GM12878 (cell line): Measurements from ENCODE around the gene ITPR3. TPM values are rescaled to one million over a fixed set of nuclear protein-coding genes. Genes with fewer than 3 reads are reported as not detected.
A peak's percentile ranks its signal among the peaks of the same experiment; 100 is the strongest.

ENCODE experiments used
- ATAC-seq: fragments of 200-7000 bp; cut with Tn5 transposase; 3 replicates; pipeline ENCODE4 v1.9.1; 2020; ENCODE audit warnings: mild to moderate bottlenecking, moderate library complexity
- BruUV-seq: library from RNA; stranded (reverse); fragments of 400-500 nt; replicated peaks from 2 replicates; lab custom pipeline; 2021; lab: Mats Ljungman, UMichigan
- CTCF ChIA-PET: fragments of 300-600 bp; sonication (Branson Sonifier 250); formaldehyde crosslinking; extraction: SDS; loops from one replicate; lab custom pipeline; 2021; ENCODE audit warnings: inconsistent platforms; lab: Yijun Ruan, JAX
- POLR2A ChIA-PET: fragments of 350-600 bp; formaldehyde crosslinking; extraction: SDS; loops from one replicate; lab custom pipeline; 2021; ENCODE audit warnings: inconsistent platforms; lab: Charles Lee
- RAD21 ChIA-PET: fragments of 300-600 bp; sonication (Branson Sonifier 250); formaldehyde crosslinking; loops from one replicate; lab custom pipeline; 2023; ENCODE audit warnings: antibody characterized with exemption; ENCODE audit not compliant: unreplicated experiment; lab: Charles Lee
- SMC1A ChIA-PET: fragments of 300-600 bp; sonication (Branson Sonifier 250); formaldehyde crosslinking; loops from one replicate; lab custom pipeline; 2023; ENCODE audit not compliant: unreplicated experiment, uncharacterized antibody; lab: Charles Lee
- DNase-seq: peaks from one replicate; pipeline ENCODE4 v3.0.0-alpha.2; 2011; ENCODE audit warnings: low read depth, low spot score
- FAIRE-seq: peaks from 3 replicates; lab custom pipeline; 2011; peaks lifted over from hg19 to GRCh38; lab: Jason Lieb, UNC
- H2AFZ ChIP-seq: 2 replicates; pipeline ENCODE4 v1.6.0; 2011; ENCODE audit warnings: low read depth, low read length, control low read depth; ENCODE audit not compliant: control insufficient read depth
- H3K27ac ChIP-seq: 2 replicates; pipeline ENCODE4 v1.5.1; 2011; ENCODE audit warnings: control low read depth; ENCODE audit not compliant: control insufficient read depth, insufficient read depth
- H3K27me3 ChIP-seq, 2 experiments: replicated peaks in 1 of 2; 2 replicates each; pipeline versions ENCODE4 v1.6.0 to v1.6.1; 2011; ENCODE audit warnings: low read length in 1 of 2; ENCODE audit not compliant: control insufficient read depth in 2 of 2, insufficient read depth in 2 of 2
- H3K36me3 ChIP-seq, 2 experiments: 2 replicates each; pipeline ENCODE4 v1.5.1; 2011; ENCODE audit warnings: low read length in 1 of 2; ENCODE audit not compliant: control insufficient read depth in 2 of 2, insufficient read depth in 2 of 2
- H3K4me1 ChIP-seq: 2 replicates; pipeline ENCODE4 v1.6.1; 2011; ENCODE audit warnings: mild to moderate bottlenecking, low read length, moderate library complexity, mixed read lengths; ENCODE audit not compliant: control insufficient read depth, insufficient read depth
- H3K4me2 ChIP-seq: 2 replicates; pipeline ENCODE4 v1.6.0; 2011; ENCODE audit warnings: control low read depth; ENCODE audit not compliant: control insufficient read depth, insufficient read depth
- H3K4me3 ChIP-seq: fragments of 200-600 bp; sonication (generic); 2 replicates; pipeline ENCODE4 v1.5.1; 2016
- H3K79me2 ChIP-seq: 2 replicates; pipeline ENCODE4 v1.6.0; 2011; ENCODE audit warnings: low read length; ENCODE audit not compliant: control insufficient read depth, insufficient read depth
- H3K9ac ChIP-seq: 2 replicates; pipeline ENCODE4 v1.8.0; 2011; ENCODE audit warnings: low read length, control low read depth, mixed read lengths; ENCODE audit not compliant: control insufficient read depth, insufficient read depth
- H3K9me3 ChIP-seq: replicated peaks from 3 replicates; pipeline ENCODE4 v1.5.1; 2011; ENCODE audit warnings: mild to moderate bottlenecking, low read length; ENCODE audit not compliant: control insufficient read depth, insufficient read depth
- H4K20me1 ChIP-seq: 2 replicates; pipeline ENCODE4 v1.6.0; 2011; ENCODE audit not compliant: control insufficient read depth, insufficient read depth
- CBX5 ChIP-seq: sonication (generic); IDR thresholded peaks from 2 replicates; pipeline ENCODE4 v1.6.1; 2016; ENCODE audit warnings: low read depth, moderate library complexity, mild to moderate bottlenecking, inconsistent platforms
- CHD4 ChIP-seq: fragments of 200-600 bp; sonication (generic); IDR thresholded peaks from 2 replicates; pipeline ENCODE4 v1.6.1; 2016; ENCODE audit warnings: mild to moderate bottlenecking
- CREB1 ChIP-seq: IDR thresholded peaks from 2 replicates; pipeline ENCODE4 v1.6.1; 2012; ENCODE audit warnings: low read depth, mild to moderate bottlenecking, inconsistent platforms
- EED ChIP-seq: sonication (generic); IDR thresholded peaks from 2 replicates; pipeline ENCODE4 v1.6.1; 2016; ENCODE audit warnings: antibody characterized with exemption, low read depth
- EP300 ChIP-seq, 2 experiments: fragments of 150-350 bp in 1 of 2; IDR thresholded peaks; 2 replicates each; pipeline ENCODE4 v1.6.1; 2011 to 2012; ENCODE audit warnings: low read depth in 2 of 2, low read length in 2 of 2, borderline replicate concordance in 1 of 2, improper control_type of control experiment in 1 of 2, inconsistent platforms in 1 of 2; ENCODE audit not compliant: control insufficient read depth in 1 of 2
- HCFC1 ChIP-seq: fragments of 150-350 bp; IDR thresholded peaks from 2 replicates; pipeline ENCODE4 v1.6.1; 2014; ENCODE audit warnings: low read length
- HDAC6 ChIP-seq: fragments of 200-600 bp; sonication (generic); IDR thresholded peaks from one replicate; pipeline ENCODE4 v1.8.0; 2017; ENCODE audit warnings: antibody characterized with exemption; ENCODE audit not compliant: unreplicated experiment
- IKZF1 ChIP-seq: fragments of 450-650 bp; conservative IDR thresholded peaks from 2 replicates; pipeline ENCODE4 v1.6.1; 2017; ENCODE audit warnings: antibody characterized with exemption, mild to moderate bottlenecking
- KDM1A ChIP-seq: fragments of 200-600 bp; sonication (generic); IDR thresholded peaks from 2 replicates; pipeline ENCODE4 v1.6.1; 2016; ENCODE audit warnings: borderline replicate concordance
- KLF5 ChIP-seq: fragments of 450-650 bp; IDR thresholded peaks from 2 replicates; pipeline ENCODE4 v1.6.1; 2014; ENCODE audit warnings: mild to moderate bottlenecking; ENCODE audit not compliant: partially characterized antibody
- MEF2B ChIP-seq: fragments of 450-650 bp; IDR thresholded peaks from 2 replicates; pipeline ENCODE4 v1.6.1; 2018; ENCODE audit warnings: mild to moderate bottlenecking, moderate library complexity; ENCODE audit not compliant: partially characterized antibody, poor library complexity, severe bottlenecking
- MYB ChIP-seq: fragments of 150-350 bp; IDR thresholded peaks from 2 replicates; pipeline ENCODE4 v1.6.1; 2014; ENCODE audit warnings: mild to moderate bottlenecking, low read depth, low read length, borderline replicate concordance
- NFIC ChIP-seq: IDR thresholded peaks from 2 replicates; pipeline ENCODE4 v1.6.1; 2012; ENCODE audit warnings: low read depth, mild to moderate bottlenecking, inconsistent platforms, low read length, moderate library complexity
- POU2F2 ChIP-seq: IDR thresholded peaks from 3 replicates; pipeline ENCODE4 v1.6.1; 2011; ENCODE audit warnings: low read depth, mild to moderate bottlenecking, low read length, borderline replicate concordance
- RAD51 ChIP-seq: fragments of 450-650 bp; IDR thresholded peaks from 2 replicates; pipeline ENCODE4 v1.6.1; 2016; ENCODE audit warnings: moderate library complexity, mild to moderate bottlenecking, inconsistent platforms
- RUNX3 ChIP-seq: IDR thresholded peaks from 2 replicates; pipeline ENCODE4 v1.6.1; 2012; ENCODE audit warnings: low read length, inconsistent platforms
- SRF ChIP-seq, 2 experiments: IDR thresholded peaks; 2 replicates each; pipeline ENCODE4 v1.6.1; 2011; ENCODE audit warnings: low read depth in 2 of 2, low read length in 2 of 2, mild to moderate bottlenecking in 1 of 2, moderate library complexity in 1 of 2
- TBL1XR1 ChIP-seq: IDR thresholded peaks from 2 replicates; pipeline ENCODE4 v1.6.1; 2012; ENCODE audit warnings: low read depth, low read length, improper control_type of control experiment
- ZNF207 ChIP-seq: fragments of 450-650 bp; IDR thresholded peaks from 2 replicates; pipeline ENCODE4 v1.6.1; 2014; ENCODE audit warnings: antibody characterized with exemption, mild to moderate bottlenecking, borderline replicate concordance
- WGBS: methylation state at CpG from one replicate; pipeline ENCODE4 v1.1.6; 2016; ENCODE audit warnings: low lambda C conversion rate; ENCODE audit not compliant: insufficient replicate concordance, insufficient coverage; ENCODE audit errors: missing lambda C conversion rate; 5-methylcytosine and 5-hydroxymethylcytosine counted together
- in situ Hi-C: fragments of 300-500 bp; cut with MboI; formaldehyde crosslinking; loops from 9 replicates; pipeline ENCODE4 v1.14.3; 2018; ENCODE audit warnings: mixed read lengths
- intact Hi-C: fragments of 100-400 bp; cut with micrococcal nuclease; formaldehyde crosslinking; loops from one replicate; pipeline ENCODE4 v1.14.2; 2022; ENCODE audit not compliant: unreplicated experiment
- polyA plus RNA-seq, 11 experiments: library from polyadenylated mRNA; depleted of rRNA in 4 of 11; unstranded in 6 of 11; stranded (reverse) in 5 of 11; fragments of >200 nt; fragmentation: Nextera tagmentation in 4 of 11; fragmentation: Illumina TruSeq in 1 of 11; extraction: Ambion mirVana in 4 of 11; extraction: Trizol in 1 of 11; gene quantifications; 1 replicate in 1 of 11; 2 replicates in 10 of 11; pipeline versions ENCODE4 v1.2.1 to v1.2.3, GENCODE V29; 2011 to 2016; ENCODE audit warnings: inconsistent platforms in 2 of 11, missing spikeins in 2 of 11, low read depth in 1 of 11
- total RNA-seq, 4 experiments: library from RNA; depleted of rRNA in 3 of 4; stranded (reverse); fragments of >200 nt in 3 of 4; fragmentation: Illumina TruSeq in 1 of 4; extraction: Trizol in 1 of 4; gene quantifications; 2 replicates each; pipeline versions ENCODE4 v1.2.1 to v1.2.3, GENCODE V29; 2013 to 2021
- TF ChIP-seq, protein P1 (sequence below): fragments of 450-650 bp; IDR thresholded peaks from 2 replicates; pipeline ENCODE4 v1.6.1; 2017; ENCODE audit warnings: low read depth, mild to moderate bottlenecking, moderate library complexity
- TF ChIP-seq, protein P2 (sequence below): fragments of 450-650 bp; conservative IDR thresholded peaks from 2 replicates; pipeline ENCODE4 v1.6.1; 2017; ENCODE audit warnings: mild to moderate bottlenecking, moderate library complexity
- TF ChIP-seq, protein P3 (sequence below): fragments of 150-350 bp; IDR thresholded peaks from 2 replicates; pipeline ENCODE4 v1.6.1; 2014; ENCODE audit warnings: mild to moderate bottlenecking, low read depth, low read length

The ITPR3 gene
- total and polyA plus RNA-seq, 10 of the 15 experiments (the other 5 are each of a cell fraction or from before 2014, with no cell fraction given) = 0.32 to 34.0 (median 11.9) TPM

DNA sequence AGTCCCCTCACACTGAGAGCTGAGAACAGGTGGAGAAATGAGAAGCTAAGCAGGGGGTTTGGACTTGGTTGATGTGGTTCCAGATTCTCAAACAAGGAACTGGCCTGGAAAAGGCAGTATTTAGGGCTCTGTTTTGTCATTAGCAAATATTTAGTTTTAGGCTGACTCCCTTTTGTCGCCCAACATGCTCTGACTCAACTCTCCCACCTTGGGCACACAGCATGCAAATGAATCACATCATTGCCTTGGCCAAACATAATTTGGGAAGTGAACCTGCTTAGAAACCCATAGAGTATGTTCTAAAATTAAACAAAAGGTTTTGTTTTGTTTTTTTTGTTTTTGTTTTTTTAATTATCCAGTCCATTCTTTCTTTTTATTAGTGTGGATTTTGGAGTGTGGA is 99.9 kb downstream of the ITPR3 start:
- SMC1A ChIA-PET = interaction anchor here (0.7 to 1.1 kb wide), 2 partner anchors 10 to 135 kb away, joined by 3 to 4 read pairs; partner anchors contain the start of gene UQCC2
- Histone ChIP-seq H4K20me1 (no peaks in the 10 kb centered on the region), H2AFZ (no peak overlapping the region), H3K4me1 (peaks cover 12% of the 10 kb centered on the region), H3K4me2 (peak overlapping the region; percentile 55), H3K79me2 (no peaks in the 10 kb centered on the region), H3K36me3 (no peaks in the 10 kb centered on the region), H3K4me3 (no peak overlapping the region), H3K9ac (no peak overlapping the region), H3K27me3 (peaks cover 6 to 8% of the 10 kb centered on the region in 2 experiments; a peak in 2 of 4 replicates), H3K27ac (no peak overlapping the region), H3K9me3 (no peaks in the 10 kb centered on the region)
- RAD21 ChIA-PET = no interaction called here
- in situ Hi-C loops (no loop called here), intact Hi-C loops (no loop called here)
- 4% methylated on average over 1 of the region's 1 CpG for WGBS
- CTCF ChIA-PET = no interaction called here
- ATAC-seq (peak; percentile 47; the same call in 2 of the 3 replicates), FAIRE-seq (no peak), DNase-seq (no peak)
- POLR2A ChIA-PET = no interaction called here
- BruUV-seq = no TSS peak
- no peak for TF ChIP-seq TBL1XR1
- TF ChIP-seq NFIC = no peak
- no peak for TF ChIP-seq SRF (IDR thresholded peaks at IDR 0.05; ENCODE audit: low read depth in 2 of 2, low read length in 2 of 2)
- no peak for TF ChIP-seq HDAC6
- TF ChIP-seq CREB1 = no peak
- TF ChIP-seq IKZF1 = no peak
- TF ChIP-seq EP300 (IDR thresholded peaks at IDR 0.05; ENCODE audit: borderline replicate concordance in 1 of 2, control insufficient read depth in 1 of 2, low read depth in 2 of 2, low read length in 2 of 2) = no peak
- TF ChIP-seq POU2F2 = peak; percentile 48; the same call in 1 of the 3 replicates
- TF ChIP-seq, protein P1, sequence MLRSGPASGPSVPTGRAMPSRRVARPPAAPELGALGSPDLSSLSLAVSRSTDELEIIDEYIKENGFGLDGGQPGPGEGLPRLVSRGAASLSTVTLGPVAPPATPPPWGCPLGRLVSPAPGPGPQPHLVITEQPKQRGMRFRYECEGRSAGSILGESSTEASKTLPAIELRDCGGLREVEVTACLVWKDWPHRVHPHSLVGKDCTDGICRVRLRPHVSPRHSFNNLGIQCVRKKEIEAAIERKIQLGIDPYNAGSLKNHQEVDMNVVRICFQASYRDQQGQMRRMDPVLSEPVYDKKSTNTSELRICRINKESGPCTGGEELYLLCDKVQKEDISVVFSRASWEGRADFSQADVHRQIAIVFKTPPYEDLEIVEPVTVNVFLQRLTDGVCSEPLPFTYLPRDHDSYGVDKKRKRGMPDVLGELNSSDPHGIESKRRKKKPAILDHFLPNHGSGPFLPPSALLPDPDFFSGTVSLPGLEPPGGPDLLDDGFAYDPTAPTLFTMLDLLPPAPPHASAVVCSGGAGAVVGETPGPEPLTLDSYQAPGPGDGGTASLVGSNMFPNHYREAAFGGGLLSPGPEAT = no peak
- TF ChIP-seq EED = no peak
- TF ChIP-seq RUNX3 = 0 out of 2 replicates have a peak, but pooled peaks have one; percentile 14
- TF ChIP-seq RAD51 = no peak
- TF ChIP-seq KLF5 = no peak
- no peak for TF ChIP-seq KDM1A
- TF ChIP-seq MEF2B = no peak
- no peak for TF ChIP-seq MYB
- TF ChIP-seq, protein P2, sequence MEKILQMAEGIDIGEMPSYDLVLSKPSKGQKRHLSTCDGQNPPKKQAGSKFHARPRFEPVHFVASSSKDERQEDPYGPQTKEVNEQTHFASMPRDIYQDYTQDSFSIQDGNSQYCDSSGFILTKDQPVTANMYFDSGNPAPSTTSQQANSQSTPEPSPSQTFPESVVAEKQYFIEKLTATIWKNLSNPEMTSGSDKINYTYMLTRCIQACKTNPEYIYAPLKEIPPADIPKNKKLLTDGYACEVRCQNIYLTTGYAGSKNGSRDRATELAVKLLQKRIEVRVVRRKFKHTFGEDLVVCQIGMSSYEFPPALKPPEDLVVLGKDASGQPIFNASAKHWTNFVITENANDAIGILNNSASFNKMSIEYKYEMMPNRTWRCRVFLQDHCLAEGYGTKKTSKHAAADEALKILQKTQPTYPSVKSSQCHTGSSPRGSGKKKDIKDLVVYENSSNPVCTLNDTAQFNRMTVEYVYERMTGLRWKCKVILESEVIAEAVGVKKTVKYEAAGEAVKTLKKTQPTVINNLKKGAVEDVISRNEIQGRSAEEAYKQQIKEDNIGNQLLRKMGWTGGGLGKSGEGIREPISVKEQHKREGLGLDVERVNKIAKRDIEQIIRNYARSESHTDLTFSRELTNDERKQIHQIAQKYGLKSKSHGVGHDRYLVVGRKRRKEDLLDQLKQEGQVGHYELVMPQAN = no peak
- TF ChIP-seq HCFC1 = no peak
- TF ChIP-seq, protein P3, sequence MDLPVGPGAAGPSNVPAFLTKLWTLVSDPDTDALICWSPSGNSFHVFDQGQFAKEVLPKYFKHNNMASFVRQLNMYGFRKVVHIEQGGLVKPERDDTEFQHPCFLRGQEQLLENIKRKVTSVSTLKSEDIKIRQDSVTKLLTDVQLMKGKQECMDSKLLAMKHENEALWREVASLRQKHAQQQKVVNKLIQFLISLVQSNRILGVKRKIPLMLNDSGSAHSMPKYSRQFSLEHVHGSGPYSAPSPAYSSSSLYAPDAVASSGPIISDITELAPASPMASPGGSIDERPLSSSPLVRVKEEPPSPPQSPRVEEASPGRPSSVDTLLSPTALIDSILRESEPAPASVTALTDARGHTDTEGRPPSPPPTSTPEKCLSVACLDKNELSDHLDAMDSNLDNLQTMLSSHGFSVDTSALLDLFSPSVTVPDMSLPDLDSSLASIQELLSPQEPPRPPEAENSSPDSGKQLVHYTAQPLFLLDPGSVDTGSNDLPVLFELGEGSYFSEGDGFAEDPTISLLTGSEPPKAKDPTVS = no peak
- no peak for TF ChIP-seq CBX5
- no peak for TF ChIP-seq CHD4
- no peak for TF ChIP-seq ZNF207
